IPS DF 19.7 (cell line): Measurements from ENCODE around the gene MDK.

Experiments used
- DNase-seq: peaks from one replicate; pipeline ENCODE4 v3.0.0-alpha.2; 2013; ENCODE audit warnings: low read depth, low spot score

Gene MDK

DNA sequence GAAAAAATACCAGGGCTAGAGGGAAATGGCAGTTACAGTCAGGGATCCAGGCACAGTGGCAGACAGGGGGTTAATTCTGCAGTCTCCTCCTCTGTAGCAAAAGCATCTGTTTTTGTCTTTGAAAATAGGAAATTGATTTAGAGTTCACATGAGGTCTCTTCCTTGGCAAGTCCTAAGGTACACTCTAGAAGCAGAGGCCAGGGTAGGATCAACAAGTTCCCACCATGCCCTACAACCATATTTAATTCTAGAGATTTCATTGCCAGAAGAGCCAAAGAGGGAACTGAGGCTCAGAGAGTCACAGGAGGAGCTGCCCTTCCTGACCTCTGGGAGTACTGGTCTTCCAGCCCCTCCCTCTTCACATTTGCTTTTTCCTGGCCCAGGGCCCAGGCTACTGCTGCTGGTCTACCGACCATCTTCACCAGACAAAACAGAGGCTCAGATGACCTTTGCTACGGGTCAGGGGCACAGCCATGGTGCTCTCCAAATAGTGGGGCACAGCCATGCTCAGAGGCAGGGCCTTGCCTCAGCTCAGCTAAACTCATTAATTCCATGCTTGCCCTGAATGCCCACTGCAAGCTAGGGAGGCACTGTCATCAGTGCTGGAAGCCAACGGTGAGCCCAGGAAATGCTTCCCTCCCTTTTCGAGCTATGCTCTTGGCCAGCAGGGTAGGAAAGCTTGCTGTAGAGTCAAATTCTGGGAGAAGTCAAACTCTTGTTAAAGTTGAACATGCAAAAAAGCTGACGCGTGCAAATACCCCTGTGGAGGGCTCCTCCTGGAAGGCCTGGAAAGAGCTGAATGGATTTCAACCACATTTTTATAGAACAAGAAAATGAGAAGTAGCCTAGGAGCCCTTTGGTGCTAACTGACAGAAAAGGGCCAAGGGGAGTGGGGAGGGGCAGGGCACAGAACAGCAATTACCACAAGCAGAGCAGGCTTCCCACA is 21.8 kb downstream of the MDK start:
- DNase-seq, result no peak

- no peak for DNase-seq
Observed at GRCh38 chr11:46404476-46405017, 23.1 kb downstream of the MDK start.

DNA sequence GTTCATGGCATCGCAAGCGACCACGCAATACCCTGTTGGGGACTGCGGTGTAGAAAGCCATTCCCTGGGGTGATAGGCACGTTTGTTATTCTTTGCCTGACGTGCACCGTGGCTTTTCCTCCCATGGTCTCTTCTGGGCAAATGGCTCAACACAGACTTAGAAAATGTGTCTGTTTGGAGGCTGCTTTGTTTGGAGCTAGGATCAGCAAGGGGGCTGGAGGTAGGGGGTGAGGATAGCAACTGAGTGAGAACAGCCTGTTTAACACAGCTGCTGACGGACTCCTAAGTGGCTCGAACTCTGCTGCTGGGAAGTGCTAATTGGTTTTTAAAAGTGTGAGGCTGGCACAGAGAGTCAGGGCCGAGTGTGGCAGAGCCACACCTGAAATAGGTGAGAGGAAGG is 26.2 kb downstream of the MDK start:
- DNase-seq, result no peak

- DNase-seq, result no peak
Observed at GRCh38 chr11:46408407-46408986, 27.0 kb downstream of the MDK start.

DNA sequence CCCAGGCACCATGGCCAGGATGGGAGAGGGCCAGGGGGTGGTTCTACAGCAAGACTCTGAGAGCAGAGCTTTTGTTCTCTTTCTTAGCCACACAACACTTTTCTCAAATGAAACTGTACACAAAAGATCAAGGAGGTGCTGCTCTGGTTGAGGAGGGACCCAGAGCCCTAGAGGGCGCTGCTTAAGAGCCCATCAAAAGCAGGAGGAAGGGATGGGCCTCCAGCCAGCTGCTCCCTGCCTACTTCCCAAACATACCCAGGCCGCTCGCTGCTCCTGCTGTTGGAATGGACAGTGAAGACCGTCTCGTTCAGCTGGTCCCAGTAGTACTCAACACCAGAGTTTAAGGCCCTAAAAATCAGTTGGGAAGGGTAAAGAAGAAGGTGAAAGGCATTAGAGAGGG is 28.6 kb downstream of the MDK start:
- no peak for DNase-seq

GRCh38 chr11:46413760-46414465 is 32.4 kb downstream of the MDK start:
- DNase-seq, result no peak

GRCh38 chr11:46414466-46414796 is 33.0 kb downstream of the MDK start:
- DNase-seq, result no peak

DNA sequence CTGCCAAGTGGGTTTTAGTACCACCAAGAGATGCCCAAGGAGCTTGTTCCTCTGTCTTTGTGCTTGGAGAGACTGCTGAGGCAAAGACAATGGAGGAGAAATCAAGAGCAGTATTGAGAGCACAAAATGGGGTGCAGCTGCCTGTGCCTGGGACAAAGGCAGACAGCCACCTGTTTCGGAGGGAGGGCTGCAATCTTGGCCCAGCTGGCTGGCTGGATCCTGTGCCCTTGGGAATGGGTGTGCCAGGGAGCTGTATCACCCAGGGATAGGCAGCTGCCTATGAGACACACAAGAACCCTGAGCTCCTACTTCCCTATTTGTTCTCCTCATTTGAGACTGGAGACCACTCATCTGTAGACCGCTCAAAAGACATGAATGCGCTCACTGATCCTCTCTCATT is 33.4 kb downstream of the MDK start:
- no peak for DNase-seq

DNA sequence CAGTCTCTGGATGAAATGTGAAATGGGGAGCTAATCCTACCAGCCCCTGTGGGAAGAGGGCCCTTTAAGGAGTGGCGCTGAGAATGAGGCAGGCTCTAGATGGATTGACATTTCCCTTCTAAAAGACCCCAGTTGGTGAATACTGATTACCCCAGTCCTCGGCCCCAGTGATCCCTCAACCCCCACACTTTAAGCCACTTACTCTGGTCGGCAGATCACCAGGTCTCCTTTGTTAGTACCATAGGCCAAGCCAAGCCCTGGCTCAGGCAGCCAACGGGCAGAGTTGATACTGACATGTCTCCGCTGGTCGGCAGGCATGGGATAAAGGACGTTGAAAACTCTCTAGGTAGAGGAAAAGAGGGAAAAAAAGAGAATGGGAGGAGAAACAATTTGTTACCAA is 36.2 kb downstream of the MDK start:
- DNase-seq, result no peak

GRCh38 chr11:46418751-46419150 is 37.3 kb downstream of the MDK start:
- DNase-seq, result no peak

- no peak for DNase-seq
Observed at GRCh38 chr11:46420513-46420912, 39.0 kb downstream of the MDK start.

GRCh38 chr11:46421257-46421880 is 39.9 kb downstream of the MDK start:
- DNase-seq, result no peak

DNA sequence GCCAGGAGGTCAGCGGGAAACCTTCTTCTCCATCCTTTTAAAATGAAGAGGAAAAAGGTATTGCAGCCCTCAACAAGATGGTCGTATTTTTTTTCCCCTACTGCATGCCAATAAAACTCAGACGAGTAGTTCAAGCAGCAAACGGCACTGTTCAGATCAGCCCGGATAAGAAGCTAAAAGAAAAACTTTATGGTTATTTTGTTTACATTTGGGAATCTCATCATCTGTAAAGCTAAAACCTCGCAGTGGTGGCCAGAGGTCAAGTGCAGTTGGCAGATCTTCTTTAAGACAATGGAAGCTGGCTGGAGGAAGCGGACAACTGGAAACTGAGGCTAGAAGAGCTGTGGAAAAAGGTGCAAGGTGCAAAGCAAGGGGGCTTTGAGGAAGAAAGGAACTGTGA is 41.1 kb downstream of the MDK start:
- no peak for DNase-seq

GRCh38 chr11:46426233-46426991 is 44.9 kb downstream of the MDK start:
- no peak for DNase-seq

DNA sequence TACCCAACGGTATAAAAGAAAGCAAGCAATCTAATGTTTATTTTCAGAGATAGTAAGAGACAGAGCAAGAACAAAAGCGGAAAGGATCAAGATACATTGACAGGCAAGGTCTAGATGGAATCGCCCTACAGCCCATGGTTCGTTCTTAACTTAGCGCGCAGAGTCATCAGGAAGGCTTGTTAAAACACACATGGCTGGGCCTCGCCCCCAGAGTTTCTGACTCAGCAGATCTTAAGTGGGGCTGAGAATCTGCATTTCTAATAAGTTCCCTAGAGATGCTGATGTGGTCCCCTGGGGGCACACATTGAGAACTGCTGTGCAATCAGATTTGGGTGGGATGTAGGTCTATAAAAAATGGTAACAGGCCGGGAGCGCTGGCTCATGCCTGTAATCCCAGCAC is 45.9 kb downstream of the MDK start:
- DNase-seq, result peak; percentile 40

GRCh38 chr11:46429717-46430116 is 48.2 kb downstream of the MDK start:
- DNase-seq, result no peak

- DNase-seq, result no peak
Observed at GRCh38 chr11:46431211-46431610, 49.7 kb downstream of the MDK start.
